HL-60/S4 (cell line): Measurements from ENCODE around the gene TIMM10B.

Experiments
- in situ Hi-C: fragments of 300-500 bp; cut with MboI; formaldehyde crosslinking; loops from 2 replicates; pipeline ENCODE4 v1.14.3; 2022; ENCODE audit warnings: low sequenced_read_pairs

Gene TIMM10B, protein sequence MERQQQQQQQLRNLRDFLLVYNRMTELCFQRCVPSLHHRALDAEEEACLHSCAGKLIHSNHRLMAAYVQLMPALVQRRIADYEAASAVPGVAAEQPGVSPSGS

DNA sequence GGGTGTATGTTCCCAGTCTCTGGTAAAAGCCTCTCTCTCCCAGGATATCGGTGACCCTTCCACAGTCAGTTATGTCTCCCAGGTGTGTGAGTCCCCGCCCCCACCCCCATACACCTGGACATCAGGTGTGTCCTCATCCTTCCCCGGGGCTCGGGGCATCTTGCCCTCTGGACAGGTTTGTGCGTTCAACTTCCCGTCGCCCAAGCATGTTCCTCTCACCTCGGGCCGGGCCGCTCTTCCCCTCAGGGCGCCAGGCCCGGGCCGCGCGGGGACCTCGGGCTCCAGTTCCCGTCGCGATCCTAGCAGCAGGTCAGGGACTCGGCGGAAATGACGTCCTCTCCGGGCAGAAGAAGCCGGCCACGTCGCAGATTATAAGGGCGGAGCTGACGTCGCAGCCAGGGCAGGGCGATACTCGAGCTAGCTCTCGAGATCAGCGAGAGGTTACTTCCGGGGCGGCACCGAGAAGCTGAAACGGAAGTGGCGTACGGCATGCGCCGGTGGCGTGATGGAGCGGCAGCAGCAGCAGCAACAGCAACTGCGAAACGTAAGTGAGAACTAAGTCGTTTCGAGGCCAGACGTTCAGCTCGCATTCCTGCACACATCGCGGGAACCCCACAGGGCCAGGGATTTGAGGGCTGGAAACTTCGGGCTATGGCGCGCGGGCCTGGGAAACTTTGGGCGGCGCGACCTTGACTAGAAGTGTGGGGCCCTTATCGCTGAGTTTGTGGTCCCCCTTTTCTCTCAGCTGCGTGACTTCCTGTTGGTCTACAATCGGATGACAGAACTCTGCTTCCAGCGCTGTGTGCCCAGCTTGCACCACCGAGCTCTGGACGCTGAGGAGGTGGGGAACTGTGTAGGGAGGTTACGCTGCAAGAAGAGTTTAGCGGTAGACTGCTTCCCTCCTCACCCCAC lies at the start of gene TIMM10B, which contains the start of gene ARFIP2:
TIMM10B (plus strand) TSS at position 490 of the 912 bp plus-strand sequence; CDS start at position 506, 16 bp downstream.
ARFIP2 (minus strand) TSS at position 320 of the 912 bp plus-strand sequence. CDS start 910 bp downstream, outside the sequence.
- in situ Hi-C loops, result no loop called here

GRCh38 chr11:6431861-6432260 lies 49.4 kb upstream of the TIMM10B start:
- in situ Hi-C loops, result no loop called here

DNA sequence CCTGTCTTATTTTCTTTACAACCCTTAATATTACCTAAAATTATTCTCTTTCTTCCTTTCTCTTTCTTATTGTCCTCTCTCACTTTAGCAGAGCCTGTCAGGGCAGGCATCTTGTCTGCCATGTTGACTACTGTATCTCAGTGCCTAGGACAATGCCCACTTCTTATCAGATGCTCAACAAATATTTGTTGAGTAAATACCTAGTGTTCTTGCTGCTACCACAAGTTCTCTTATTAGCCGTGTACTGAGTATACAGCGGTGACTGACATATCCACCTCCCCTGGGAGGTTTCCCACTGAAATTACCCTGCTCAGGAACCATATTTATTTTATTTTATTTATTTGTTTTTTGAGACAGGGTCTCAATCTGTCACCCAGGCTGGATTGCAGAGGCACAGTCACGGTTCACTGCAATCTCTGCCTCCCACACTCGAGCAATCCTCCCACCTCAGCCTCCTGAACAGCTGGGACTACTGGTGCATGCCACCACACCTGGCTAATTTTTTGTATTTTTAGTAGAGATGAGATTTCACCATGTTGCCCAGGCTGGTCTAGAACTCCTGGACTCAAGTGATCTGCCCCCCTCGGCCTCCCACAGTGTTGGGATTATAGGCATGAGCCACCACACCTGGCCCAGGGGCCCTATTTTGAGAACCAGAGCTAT lies 47.2 kb upstream of the TIMM10B start:
- in situ Hi-C loops, result no loop called here

GRCh38 chr11:6437423-6437822 lies 43.9 kb upstream of the TIMM10B start:
- in situ Hi-C loops, result no loop called here

- in situ Hi-C loops, result no loop called here
Measured at GRCh38 chr11:6437993-6438392, 43.3 kb upstream of the TIMM10B start.

DNA sequence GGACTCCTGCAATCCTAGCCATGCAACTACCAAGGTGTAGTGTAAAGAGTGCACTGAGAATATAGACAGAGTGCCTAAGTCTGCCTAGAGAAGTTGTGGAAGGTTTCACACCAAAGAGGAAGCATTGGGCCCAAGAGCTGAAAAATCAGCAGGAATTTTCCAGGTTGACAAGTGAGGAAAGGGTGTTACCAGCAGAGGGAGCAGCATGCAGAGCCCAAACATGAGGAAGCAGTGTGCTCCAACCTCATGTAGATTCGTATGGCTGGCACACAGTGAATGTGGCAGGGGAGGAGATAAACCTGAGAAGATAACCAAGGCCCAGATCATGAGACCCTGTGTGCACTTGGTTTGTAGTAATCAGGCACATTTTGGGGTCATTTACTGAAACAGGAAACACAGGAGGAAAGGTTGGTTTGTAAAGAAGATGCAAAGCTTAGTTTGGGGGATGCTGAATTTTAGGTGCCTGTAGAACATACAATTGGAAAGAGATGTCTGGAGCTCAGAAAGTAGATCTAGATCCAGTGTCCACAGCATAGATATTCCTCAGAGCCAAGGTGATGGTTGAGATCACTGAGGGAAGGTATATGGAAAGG lies 42.2 kb upstream of the TIMM10B start:
- in situ Hi-C loops, result no loop called here

DNA sequence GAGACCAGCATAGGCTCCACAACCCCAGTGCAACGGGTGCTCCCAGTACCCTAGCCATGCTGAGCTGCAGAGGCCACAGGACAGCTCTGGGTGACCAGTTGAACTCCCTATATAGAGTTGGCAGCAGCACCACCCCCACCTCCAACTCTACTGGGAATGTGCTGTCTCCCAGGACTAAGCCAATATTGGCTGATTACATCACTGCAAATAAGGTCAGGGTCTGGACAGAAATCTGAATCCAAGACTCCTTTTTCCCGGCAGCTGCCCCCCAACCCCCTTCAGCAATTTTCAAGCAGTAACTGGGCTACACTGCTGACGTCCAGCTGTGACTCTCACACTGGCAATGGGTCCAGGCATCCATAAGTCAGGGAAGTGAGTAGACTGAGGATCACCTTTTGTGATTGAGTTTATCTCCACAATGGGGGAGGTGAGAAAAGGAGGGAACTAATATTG lies 40.4 kb upstream of the TIMM10B start, which contains the start of gene HPX:
HPX (minus strand) TSS at position 82 of the 453 bp plus-strand sequence; CDS start at position 58, 24 bp downstream.
- in situ Hi-C loops, result no loop called here

- in situ Hi-C loops, result no loop called here
Measured at GRCh38 chr11:6442441-6442840, 38.9 kb upstream of the TIMM10B start.

DNA sequence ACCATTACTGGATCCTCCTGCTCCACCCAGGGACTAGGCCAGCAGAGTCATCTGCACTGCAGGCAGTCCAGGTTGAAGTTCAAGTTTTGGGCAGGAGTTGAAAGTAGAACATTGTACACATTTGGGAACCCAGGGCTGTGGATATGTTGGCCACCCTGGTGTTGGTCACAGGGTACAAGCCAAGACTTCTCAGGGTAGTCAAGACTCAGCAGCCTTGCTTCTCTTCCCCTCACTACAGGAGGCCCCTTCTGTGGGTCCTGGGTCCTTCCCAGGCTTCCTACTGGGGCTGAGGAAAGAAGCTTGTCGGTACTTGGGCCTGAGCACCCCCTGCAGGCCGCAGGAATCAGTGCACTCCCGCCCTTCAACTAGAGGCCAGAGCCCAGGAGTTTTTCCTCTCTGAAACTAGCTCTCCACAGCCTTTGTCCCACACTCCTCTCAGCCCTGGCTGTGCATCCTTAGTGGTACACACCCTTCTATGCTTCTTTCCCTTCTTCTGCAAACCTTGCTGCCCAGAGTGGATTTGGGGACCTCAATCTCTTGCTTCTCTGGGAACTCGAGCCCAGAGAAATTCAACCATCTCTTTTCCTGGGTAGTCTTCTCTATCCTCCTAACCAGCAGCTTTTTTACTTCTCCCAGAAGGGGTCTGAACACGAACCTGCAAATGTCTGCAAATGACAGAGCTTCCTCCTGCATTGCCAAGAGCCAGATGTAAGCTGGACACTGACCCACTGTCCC lies 37.9 kb upstream of the TIMM10B start:
- in situ Hi-C loops, result no loop called here

DNA sequence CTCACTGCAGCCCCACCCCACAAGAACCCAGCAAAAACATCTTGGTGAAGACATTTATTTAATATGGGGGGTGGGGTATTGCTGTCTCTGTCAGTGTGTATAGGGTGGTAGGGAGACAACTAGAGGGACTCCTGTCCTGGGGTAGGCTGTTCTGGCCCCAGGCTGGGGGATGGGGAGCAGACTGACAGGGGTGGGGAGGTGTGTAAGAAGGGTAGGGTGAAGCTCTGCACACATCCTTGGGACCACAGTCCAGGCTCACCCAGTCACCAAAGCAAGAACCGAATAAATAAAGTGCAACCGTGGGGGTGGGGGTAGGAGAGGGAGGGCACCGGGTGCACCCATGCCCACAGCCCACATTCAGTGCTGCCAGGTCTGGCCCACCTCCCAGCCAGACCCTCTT lies 32.7 kb upstream of the TIMM10B start:
- in situ Hi-C loops, result no loop called here

DNA sequence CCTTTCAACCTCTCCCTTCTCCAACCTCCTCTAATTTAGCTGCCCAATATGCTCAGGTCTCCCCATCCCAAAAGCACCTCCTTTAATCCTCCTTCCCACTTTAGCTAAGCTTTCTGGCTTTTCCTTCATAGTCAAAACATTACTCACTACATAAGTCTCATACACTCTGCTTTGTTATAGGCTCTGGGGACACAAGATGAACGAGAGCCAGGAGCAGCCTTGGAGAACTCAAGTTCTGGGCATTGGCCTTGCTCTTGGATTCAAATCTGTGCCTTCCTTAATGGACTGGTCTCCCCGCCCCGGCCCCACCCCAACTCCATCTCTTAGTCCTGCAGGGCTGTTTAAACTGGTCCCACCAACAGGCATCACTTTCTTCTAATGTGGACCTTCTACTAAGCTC lies 29.1 kb upstream of the TIMM10B start:
- in situ Hi-C loops, result no loop called here

DNA sequence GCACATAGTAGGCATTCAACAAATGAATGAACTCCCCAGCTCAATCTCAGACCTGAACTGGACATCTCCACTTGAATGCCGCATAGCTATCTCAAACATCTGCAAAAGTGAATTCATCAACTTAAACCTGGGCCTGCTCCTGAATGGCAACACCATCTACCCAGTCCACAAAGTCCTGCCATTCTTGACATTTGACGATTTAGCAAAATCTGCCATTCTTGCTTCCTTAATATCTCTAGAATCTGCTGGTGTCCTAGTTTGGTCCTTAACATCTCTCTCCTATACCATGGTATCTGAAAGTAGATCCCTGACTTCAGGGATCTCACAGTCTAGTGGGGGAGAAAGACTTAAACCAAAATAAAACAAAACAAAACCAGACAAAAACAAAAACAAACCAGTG lies 28.1 kb upstream of the TIMM10B start:
- in situ Hi-C loops, result no loop called here

GRCh38 chr11:6455070-6455469 lies 26.2 kb upstream of the TIMM10B start:
- in situ Hi-C loops, result no loop called here

DNA sequence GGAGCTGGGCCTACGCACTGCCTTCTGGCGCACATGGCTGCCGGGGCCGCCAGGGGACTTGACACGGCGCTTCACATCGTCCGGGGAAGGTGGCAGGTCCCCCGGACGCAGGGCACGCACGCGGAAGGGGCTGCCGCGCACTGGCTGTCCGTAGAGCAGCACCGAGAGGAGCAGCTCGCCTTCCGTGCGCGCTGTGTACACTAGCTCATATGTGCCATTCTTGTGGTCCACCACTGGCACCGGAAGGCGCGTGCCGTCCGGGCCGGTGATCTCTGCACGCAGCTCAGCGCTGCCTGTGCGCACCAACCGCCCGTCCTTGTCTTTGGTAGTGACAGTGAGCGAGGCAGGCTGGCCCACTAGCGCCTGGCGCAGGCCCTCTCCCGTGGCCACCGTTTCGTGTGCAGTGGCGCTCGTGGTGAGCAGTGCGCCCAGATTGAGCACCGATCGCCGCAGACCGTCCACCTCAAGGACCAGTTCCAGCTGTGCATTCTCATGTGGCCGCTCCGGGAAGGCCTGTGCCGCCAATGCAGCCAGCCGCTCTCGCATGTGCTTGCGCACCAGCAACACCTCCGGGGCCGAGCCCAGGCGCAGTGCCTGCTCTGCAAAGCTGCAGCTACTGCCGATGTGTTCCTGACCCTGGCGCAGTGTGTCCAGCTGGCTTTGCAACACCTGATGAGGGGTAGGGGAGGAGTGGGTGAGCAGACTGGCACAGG lies 24.8 kb upstream of the TIMM10B start:
- in situ Hi-C loops, result no loop called here

- in situ Hi-C loops, result no loop called here
Measured at GRCh38 chr11:6457581-6458320, 23.6 kb upstream of the TIMM10B start.

GRCh38 chr11:6458352-6459098 lies 22.8 kb upstream of the TIMM10B start:
- in situ Hi-C loops, result no loop called here

DNA sequence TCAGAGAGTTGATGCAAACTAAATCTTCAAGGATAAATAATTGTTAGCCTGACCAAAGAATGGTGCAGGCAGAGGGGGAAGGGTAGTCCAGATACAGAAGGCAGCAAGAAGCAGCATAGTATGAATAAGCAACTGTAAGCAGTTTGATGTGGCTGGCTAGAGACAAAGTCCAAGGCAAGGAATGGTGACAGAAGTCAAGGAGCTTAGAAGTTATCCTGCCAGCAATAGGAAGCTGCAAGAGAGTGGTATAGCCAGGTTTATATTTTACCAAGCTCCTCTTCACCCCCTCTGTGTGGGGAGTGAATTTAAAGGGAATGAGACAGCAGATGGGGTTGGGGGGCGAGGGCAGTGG lies 22.2 kb upstream of the TIMM10B start:
- in situ Hi-C loops, result no loop called here

DNA sequence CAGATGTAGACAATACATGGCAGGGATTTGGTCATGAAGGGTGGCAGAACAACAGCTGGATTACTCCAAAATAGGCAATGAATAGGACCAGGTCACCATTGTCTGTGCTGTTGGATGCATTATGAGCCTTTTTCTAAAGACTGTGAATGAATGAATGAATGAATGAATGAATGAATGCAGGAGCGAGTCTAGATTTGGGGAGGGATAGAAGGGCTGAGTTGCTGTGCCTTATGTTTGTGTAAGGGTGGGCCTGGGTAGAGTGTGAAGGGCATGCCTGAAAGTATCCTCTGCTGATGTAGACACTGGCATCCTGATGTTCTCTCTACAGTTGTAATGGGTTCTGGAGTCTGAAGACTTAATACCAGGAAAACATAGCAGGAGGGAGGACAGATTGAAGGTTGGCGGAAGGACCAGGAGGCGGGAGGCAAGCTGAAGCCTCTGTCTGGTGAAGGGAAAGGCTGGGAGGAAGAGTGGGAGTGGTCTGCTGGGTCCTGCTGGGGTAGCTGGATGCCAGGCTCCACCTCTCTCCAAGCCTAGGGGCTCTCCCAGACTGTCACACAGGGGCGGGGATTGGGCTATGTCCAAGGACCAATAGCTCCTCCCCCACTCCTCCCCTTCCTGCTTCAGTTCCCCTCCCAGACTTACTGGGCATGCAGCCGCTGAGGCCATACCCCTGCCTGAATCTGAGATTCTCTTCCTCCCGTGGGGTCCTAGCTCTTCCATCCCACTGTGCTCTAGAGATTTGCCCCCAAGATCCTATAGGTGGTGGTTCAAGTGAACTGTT lies 12.4 kb upstream of the TIMM10B start:
- in situ Hi-C loops, result no loop called here
